Measurements from ENCODE around the gene EPC1. TPM values are rescaled to one million over a fixed set of nuclear protein-coding genes. Genes with fewer than 3 reads are reported as not detected.
"Not testable (repeated sequence)": the region's sequence is repeated elsewhere in the genome, so short reads cannot be mapped to it uniquely, and the experiment has no call there.

The EPC1 gene
- total RNA-seq, 1 experiment from 2014 or later: 30.0 TPM

GRCh38 chr10:32362571-32362970 lies 15.6 kb upstream of the EPC1 start:
- Mint-ChIP-seq H3K27ac (ENCODE audit: unreplicated experiment) (no peak overlapping the region), H3K4me3 (ENCODE audit: low read depth, unreplicated experiment) (no peak overlapping the region), H3K9me3 (ENCODE audit: low read depth, unreplicated experiment) (no peaks in the 10 kb centered on the region), H3K4me1 (ENCODE audit: low read depth, unreplicated experiment) (peaks cover 2% of the 10 kb centered on the region), H3K27me3 (ENCODE audit: unreplicated experiment) (no peaks in the 10 kb centered on the region), H3K36me3 (ENCODE audit: insufficient read depth, unreplicated experiment) (no peaks in the 10 kb centered on the region)
- DNase-seq: no peak
- CTCF ChIA-PET: no interaction called here
- intact Hi-C loops (cut with micrococcal nuclease; ENCODE audit: unreplicated experiment): no loop called here
- no peak for TF ChIP-seq CTCF (IDR thresholded peaks at IDR 0.05; ENCODE audit: unreplicated experiment)
- no TSS peak for BruUV-seq (replicated peaks)

DNA sequence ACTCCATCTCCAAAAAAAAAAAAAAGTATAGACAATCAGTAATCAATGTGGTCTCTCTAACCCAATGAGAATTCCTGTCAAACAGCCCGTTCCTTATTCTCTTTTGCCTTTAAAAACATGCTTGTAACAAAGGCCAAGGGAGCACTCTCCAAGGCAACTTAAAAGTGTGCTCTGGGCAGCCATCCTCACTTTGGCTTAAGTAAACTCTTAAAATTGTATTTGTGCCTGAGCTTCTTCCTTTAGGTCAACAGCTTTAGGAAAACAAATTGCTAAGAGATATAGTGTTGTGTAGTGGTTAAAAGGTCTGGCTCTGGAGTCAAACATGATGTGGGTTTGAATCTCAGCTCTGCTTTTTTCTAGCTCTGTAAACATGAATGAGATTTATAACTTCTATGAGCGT lies 13.9 kb upstream of the EPC1 start:
- BruUV-seq (replicated peaks): no TSS peak
- intact Hi-C loops (cut with micrococcal nuclease; ENCODE audit: unreplicated experiment): no loop called here
- CTCF ChIA-PET: interaction anchor here (0.7 to 1.2 kb wide), 2 partner anchors 8 to 790 kb away, joined by 3 to 4 read pairs; no protein-coding TSS in a partner anchor
- no peak for DNase-seq
- no peaks in the 10 kb centered on the region for H3K36me3 Mint-ChIP-seq (ENCODE audit: insufficient read depth, unreplicated experiment)
- TF ChIP-seq CTCF (IDR thresholded peaks at IDR 0.05; ENCODE audit: unreplicated experiment): no peak
- H3K27ac Mint-ChIP-seq (ENCODE audit: unreplicated experiment): no peak overlapping the region
- H3K4me1 Mint-ChIP-seq (ENCODE audit: low read depth, unreplicated experiment): no peaks in the 10 kb centered on the region
- no peak overlapping the region for H3K4me3 Mint-ChIP-seq (ENCODE audit: low read depth, unreplicated experiment)
- no peaks in the 10 kb centered on the region for H3K9me3 Mint-ChIP-seq (ENCODE audit: low read depth, unreplicated experiment)
- H3K27me3 Mint-ChIP-seq (ENCODE audit: unreplicated experiment): no peaks in the 10 kb centered on the region

GRCh38 chr10:32360241-32360640 lies 13.3 kb upstream of the EPC1 start:
- DNase-seq: no peak
- BruUV-seq (replicated peaks): no TSS peak
- Mint-ChIP-seq H3K27me3 (ENCODE audit: unreplicated experiment) (no peaks in the 10 kb centered on the region), H3K36me3 (ENCODE audit: insufficient read depth, unreplicated experiment) (no peaks in the 10 kb centered on the region), H3K27ac (ENCODE audit: unreplicated experiment) (no peak overlapping the region), H3K4me3 (ENCODE audit: low read depth, unreplicated experiment) (no peak overlapping the region), H3K4me1 (ENCODE audit: low read depth, unreplicated experiment) (no peaks in the 10 kb centered on the region), H3K9me3 (ENCODE audit: low read depth, unreplicated experiment) (no peaks in the 10 kb centered on the region)
- intact Hi-C loops (cut with micrococcal nuclease; ENCODE audit: unreplicated experiment): no loop called here
- CTCF ChIA-PET: interaction anchor here (0.7 kb wide), 1 partner anchor 790 kb away, joined by 3 read pairs; no protein-coding TSS in a partner anchor
- no peak for TF ChIP-seq CTCF (IDR thresholded peaks at IDR 0.05; ENCODE audit: unreplicated experiment)

DNA sequence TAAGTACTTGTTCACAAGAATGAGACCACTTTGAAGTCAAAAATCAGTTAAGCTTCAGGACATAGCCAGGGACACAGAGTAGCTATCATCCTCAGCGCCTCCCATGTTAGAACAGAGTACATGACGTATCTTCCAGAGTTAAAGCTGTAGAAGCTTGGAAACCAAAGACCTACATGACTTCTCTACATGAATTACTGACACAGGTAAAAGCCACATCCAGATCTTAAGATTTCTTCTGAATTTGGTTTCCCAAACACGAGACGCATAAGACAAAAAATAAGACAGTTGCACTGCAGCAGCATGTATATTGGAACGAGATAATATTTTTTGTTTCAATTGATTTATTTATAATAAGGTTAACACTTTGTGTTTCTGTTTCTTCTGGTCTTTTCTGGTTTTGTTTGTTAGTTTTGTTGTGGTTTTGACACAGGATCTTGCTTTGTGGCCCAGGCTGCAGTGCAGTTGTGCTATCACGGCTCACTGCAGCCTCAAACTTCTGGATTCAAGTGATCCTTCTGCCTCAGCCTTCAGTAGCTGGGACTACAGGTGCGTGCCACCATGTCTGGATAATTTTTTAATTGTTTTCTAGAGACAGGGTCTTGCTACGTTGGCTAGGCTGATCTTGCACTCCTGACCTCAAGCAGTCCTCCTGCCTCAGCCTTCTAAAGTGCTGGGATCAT lies 10.2 kb upstream of the EPC1 start:
- no peaks in the 10 kb centered on the region for H3K9me3 Mint-ChIP-seq (ENCODE audit: low read depth, unreplicated experiment)
- H3K36me3 Mint-ChIP-seq (ENCODE audit: insufficient read depth, unreplicated experiment): peaks cover 3% of the 10 kb centered on the region
- intact Hi-C loops (cut with micrococcal nuclease; ENCODE audit: unreplicated experiment): no loop called here
- CTCF ChIA-PET: no interaction called here
- no peak for DNase-seq
- no peak for TF ChIP-seq CTCF (IDR thresholded peaks at IDR 0.05; ENCODE audit: unreplicated experiment)
- peaks cover 13% of the 10 kb centered on the region for H3K4me1 Mint-ChIP-seq (ENCODE audit: low read depth, unreplicated experiment)
- no peak overlapping the region for H3K4me3 Mint-ChIP-seq (ENCODE audit: low read depth, unreplicated experiment)
- H3K27ac Mint-ChIP-seq (ENCODE audit: unreplicated experiment): no peak overlapping the region
- no peaks in the 10 kb centered on the region for H3K27me3 Mint-ChIP-seq (ENCODE audit: unreplicated experiment)
- no TSS peak for BruUV-seq (replicated peaks)

- peaks cover 32% of the 10 kb centered on the region for H3K4me1 Mint-ChIP-seq (ENCODE audit: low read depth, unreplicated experiment)
- H3K27me3 Mint-ChIP-seq (ENCODE audit: unreplicated experiment); CTCF ChIA-PET; H3K9me3 Mint-ChIP-seq (ENCODE audit: low read depth, unreplicated experiment); DNase-seq; BruUV-seq (replicated peaks); H3K36me3 Mint-ChIP-seq (ENCODE audit: insufficient read depth, unreplicated experiment); intact Hi-C loops (cut with micrococcal nuclease; ENCODE audit: unreplicated experiment); H3K27ac Mint-ChIP-seq (ENCODE audit: unreplicated experiment); H3K4me3 Mint-ChIP-seq (ENCODE audit: low read depth, unreplicated experiment): not testable (repeated sequence)
Observed at GRCh38 chr10:32354690-32355089, 7.7 kb upstream of the EPC1 start.

Data from Calu3 (cell line).